AG09309 (cell line): ENCODE results near the gene GLP1R.
"Not testable (repeated sequence)": the region's sequence is repeated elsewhere in the genome, so short reads cannot be mapped to it uniquely, and the experiment has no call there.

ENCODE experiments used
- DNase-seq: peaks from one replicate; pipeline ENCODE4 v3.0.0-alpha.2; 2010; ENCODE audit warnings: low read depth
- H3K4me3 ChIP-seq: 2 replicates; pipeline ENCODE4 v1.5.1; 2011; ENCODE audit warnings: mild to moderate bottlenecking, low read depth, low read length, moderate library complexity; ENCODE audit not compliant: control insufficient read depth
- CTCF ChIP-seq: IDR thresholded peaks from 2 replicates; pipeline ENCODE4 v1.5.1; 2011; ENCODE audit warnings: mild to moderate bottlenecking, low read depth, low read length, inconsistent platforms; ENCODE audit not compliant: insufficient read depth, control insufficient read depth; ENCODE audit errors: missing control alignments

Gene GLP1R

DNA sequence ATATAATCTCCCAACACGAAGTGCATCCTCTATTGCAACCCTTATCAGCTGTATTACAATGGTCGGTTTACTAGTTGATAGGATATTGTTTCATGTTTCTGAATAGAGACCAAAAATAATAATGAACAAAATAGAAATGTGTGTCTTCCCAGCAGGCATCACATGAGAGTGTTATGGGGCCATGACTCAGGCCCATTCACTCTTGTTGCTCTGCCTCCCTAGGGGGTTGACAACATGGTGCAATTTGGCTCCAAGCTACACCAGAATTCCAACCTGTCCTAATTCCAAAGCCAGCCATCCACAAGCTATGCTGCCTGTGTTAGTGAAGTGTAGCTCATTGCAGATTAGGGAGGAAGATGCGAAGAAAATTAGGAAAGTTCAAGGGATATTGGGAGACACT is 79.5 kb downstream of the GLP1R start:
- no peak for DNase-seq
- TF ChIP-seq CTCF = no peak
- H3K4me3 ChIP-seq = no peak overlapping the region

DNA sequence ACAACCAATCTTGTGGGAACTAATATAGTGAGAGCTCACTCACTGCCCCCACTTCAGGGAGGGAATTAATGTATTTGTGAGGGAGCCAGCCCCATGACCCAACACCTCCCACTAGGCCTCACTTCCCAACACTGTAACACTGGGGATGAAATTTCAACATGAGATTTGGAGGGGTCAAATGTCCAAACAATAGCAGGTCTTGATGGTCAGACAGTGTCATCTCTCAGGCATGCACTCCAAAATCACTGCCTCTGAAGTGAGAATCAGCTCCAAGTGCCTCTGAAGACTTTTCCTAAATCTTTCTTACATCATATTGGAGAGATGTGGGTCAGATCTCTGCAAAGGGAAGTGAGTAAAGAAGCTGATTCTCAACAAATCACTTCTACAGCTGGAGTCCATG is 80.3 kb downstream of the GLP1R start:
- H3K4me3 ChIP-seq = no peak overlapping the region
- DNase-seq = no peak
- TF ChIP-seq CTCF = no peak

- DNase-seq = no peak
- H3K4me3 ChIP-seq = no peak overlapping the region
- TF ChIP-seq CTCF = no peak
Observed at GRCh38 chr6:39130691-39131090, 82.1 kb downstream of the GLP1R start.

- not testable (repeated sequence) for H3K4me3 ChIP-seq, DNase-seq
Observed at GRCh38 chr6:39134761-39135160, 86.2 kb downstream of the GLP1R start.

DNA sequence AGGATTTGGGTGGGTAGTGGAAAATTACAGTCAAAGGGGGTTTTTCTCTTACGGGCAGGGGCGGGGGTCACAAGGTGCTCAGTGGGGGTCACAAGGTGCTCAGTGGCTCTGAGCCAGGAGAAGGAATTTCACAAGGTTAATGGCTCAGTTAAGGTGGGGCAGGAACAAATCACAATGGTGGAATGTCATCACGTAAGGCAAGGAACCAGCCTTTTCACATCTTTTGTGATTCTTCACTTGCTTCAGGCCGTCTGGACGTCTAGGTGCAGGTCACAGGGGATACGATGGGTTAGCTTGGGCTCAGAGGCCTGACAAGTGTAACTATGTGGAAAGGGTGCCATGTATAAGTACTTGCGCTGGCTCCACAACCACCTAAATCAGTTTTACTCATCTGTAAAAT is 87.6 kb downstream of the GLP1R start:
- not testable (repeated sequence) for H3K4me3 ChIP-seq

GRCh38 chr6:39137245-39137644 is 88.7 kb downstream of the GLP1R start:
- H3K4me3 ChIP-seq = no peak overlapping the region
- no peak for TF ChIP-seq CTCF
- DNase-seq = no peak

More for the DNA sequence above, 87.6 kb downstream of the GLP1R start:
- DNase-seq = not testable (repeated sequence)
